Measurements from ENCODE around the gene PDIA3.

DNA sequence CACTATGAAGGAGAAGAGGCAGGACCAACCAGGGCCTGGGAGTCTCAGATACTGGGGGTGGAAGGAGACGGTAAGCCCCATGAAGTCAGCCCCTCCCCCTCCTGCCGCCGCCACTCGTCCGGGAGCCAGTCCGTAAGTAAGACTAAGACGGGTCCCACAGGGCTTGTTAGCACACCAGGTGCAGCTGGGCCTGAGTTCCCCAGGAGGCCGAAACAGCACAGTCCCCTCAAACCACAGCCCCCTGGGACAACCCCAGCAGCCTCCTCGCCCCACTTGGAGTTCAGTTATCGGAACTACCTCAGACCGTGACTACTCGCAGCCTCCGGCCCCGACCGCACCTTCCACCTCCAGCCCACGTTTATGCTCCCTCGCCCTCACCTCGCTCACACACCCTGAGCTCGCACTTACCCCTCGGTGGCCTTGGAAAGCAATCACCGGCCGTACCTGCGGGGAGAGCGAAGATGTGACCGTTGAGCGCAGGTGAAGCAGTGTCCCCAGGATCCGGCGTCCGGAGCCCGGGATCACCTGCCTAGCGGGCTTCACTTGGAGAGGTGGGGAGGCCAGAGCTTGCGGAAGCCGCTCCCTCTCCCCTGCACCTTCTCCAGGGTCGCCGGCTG, 30.0 kb downstream of the PDIA3 start:
- TF ChIP-seq, protein P1, sequence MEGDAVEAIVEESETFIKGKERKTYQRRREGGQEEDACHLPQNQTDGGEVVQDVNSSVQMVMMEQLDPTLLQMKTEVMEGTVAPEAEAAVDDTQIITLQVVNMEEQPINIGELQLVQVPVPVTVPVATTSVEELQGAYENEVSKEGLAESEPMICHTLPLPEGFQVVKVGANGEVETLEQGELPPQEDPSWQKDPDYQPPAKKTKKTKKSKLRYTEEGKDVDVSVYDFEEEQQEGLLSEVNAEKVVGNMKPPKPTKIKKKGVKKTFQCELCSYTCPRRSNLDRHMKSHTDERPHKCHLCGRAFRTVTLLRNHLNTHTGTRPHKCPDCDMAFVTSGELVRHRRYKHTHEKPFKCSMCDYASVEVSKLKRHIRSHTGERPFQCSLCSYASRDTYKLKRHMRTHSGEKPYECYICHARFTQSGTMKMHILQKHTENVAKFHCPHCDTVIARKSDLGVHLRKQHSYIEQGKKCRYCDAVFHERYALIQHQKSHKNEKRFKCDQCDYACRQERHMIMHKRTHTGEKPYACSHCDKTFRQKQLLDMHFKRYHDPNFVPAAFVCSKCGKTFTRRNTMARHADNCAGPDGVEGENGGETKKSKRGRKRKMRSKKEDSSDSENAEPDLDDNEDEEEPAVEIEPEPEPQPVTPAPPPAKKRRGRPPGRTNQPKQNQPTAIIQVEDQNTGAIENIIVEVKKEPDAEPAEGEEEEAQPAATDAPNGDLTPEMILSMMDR (conservative IDR thresholded peaks at IDR 0.05): no peak
- TF ChIP-seq EZH2 (IDR thresholded peaks at IDR 0.05; ENCODE audit: low read depth): no peak

Data from PC-9 (cell line).